Upper lobe of right lung (tissue), 1 donor: ENCODE measurements around the gene ZDHHC3. TPM values are rescaled to one million over a fixed set of nuclear protein-coding genes. Genes with fewer than 3 reads are reported as not detected.

Source experiments
- ATAC-seq: fragments of 200-7000 bp; cut with Tn5 transposase; one replicate; pipeline ENCODE4 v1.9.1; 2020; ENCODE audit warnings: mild to moderate bottlenecking, moderate library complexity
- DNase-seq: peaks from one replicate; pipeline ENCODE4 v3.0.0-alpha.2; 2020
- H3K27ac ChIP-seq: fragments of 200-600 bp; one replicate; pipeline ENCODE4 v1.8.0; 2022
- H3K27me3 ChIP-seq: fragments of 200-600 bp; one replicate; pipeline ENCODE4 v1.8.0; 2022; ENCODE audit warnings: mild to moderate bottlenecking
- H3K36me3 ChIP-seq: fragments of 200-600 bp; one replicate; pipeline ENCODE4 v1.8.0; 2022
- H3K4me1 ChIP-seq: fragments of 200-600 bp; one replicate; pipeline ENCODE4 v1.8.0; 2022
- H3K4me3 ChIP-seq: fragments of 200-600 bp; one replicate; pipeline ENCODE4 v1.8.0; 2022; ENCODE audit warnings: mild to moderate bottlenecking
- H3K9me3 ChIP-seq: fragments of 200-600 bp; one replicate; pipeline ENCODE4 v1.8.0; 2022
- intact Hi-C: fragments of 100-400 bp; cut with DNase I; formaldehyde crosslinking; loops from one replicate; pipeline ENCODE4 v1.11.0; 2022
- total RNA-seq: library from RNA; stranded (reverse); fragmentation: NEBNext Ultra II Directional; extraction: Animal tissue kit (Norgen Biotek cat#: 25700); gene quantifications from one replicate; pipeline ENCODE4 v1.2.1, GENCODE V29; 2021
- TF ChIP-seq, protein P1 (sequence below): fragments of 200-600 bp; IDR thresholded peaks from one replicate; pipeline ENCODE4 v1.8.0; 2022; ENCODE audit warnings: antibody characterized with exemption
- donor health status: DM: no; HTN: yes; CAD: no; lungs with severe emphysema.

ZDHHC3 gene
- total RNA-seq, 1 donor from 2014 or later: 125 TPM

DNA sequence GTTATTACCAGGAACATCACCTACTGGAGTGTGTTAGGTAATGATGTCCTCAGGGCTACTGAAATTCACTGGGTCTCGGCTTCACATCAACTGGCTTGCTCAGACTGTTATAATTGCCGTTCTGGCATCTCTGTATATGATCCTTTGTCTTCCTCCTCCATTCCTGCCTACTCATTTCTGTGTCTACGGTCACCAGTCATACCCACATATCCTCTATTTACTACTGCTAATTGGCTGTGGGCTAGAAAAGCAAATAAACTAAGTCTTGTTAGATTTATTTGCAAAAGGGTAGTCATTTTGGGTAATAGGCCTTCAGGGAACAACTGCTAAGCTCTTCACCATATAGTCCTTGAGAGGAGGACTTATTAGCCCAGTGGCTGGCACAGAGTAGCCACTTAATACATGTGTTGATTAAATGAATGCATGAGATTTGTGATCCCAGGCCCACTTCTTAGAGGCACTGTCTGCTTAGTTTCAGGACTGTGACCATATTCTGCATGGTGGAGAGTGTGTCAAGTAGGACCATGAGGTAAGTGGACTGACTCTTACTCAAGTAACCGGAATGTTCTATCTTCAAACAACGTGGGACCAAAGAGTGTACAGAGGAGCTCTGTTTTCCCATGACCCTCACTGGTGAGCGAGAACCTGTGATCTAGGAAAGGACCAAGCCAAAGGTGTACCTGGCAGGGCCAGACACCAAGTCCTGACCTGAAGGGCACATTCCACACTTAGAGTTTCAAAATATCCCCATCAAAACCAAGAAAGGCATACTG, 13.2 kb downstream of the ZDHHC3 start:
- TF ChIP-seq, protein P1, sequence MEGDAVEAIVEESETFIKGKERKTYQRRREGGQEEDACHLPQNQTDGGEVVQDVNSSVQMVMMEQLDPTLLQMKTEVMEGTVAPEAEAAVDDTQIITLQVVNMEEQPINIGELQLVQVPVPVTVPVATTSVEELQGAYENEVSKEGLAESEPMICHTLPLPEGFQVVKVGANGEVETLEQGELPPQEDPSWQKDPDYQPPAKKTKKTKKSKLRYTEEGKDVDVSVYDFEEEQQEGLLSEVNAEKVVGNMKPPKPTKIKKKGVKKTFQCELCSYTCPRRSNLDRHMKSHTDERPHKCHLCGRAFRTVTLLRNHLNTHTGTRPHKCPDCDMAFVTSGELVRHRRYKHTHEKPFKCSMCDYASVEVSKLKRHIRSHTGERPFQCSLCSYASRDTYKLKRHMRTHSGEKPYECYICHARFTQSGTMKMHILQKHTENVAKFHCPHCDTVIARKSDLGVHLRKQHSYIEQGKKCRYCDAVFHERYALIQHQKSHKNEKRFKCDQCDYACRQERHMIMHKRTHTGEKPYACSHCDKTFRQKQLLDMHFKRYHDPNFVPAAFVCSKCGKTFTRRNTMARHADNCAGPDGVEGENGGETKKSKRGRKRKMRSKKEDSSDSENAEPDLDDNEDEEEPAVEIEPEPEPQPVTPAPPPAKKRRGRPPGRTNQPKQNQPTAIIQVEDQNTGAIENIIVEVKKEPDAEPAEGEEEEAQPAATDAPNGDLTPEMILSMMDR: no peak
- no peak overlapping the region for H3K4me3 ChIP-seq
- peaks cover 52% of the 10 kb centered on the region for H3K4me1 ChIP-seq
- no peaks in the 10 kb centered on the region for H3K27me3 ChIP-seq
- DNase-seq (no peak), ATAC-seq (peak; percentile 77)
- peaks cover 15% of the 10 kb centered on the region for H3K36me3 ChIP-seq
- no peaks in the 10 kb centered on the region for H3K9me3 ChIP-seq
- intact Hi-C loops: no loop called here
- H3K27ac ChIP-seq: no peak overlapping the region

DNA sequence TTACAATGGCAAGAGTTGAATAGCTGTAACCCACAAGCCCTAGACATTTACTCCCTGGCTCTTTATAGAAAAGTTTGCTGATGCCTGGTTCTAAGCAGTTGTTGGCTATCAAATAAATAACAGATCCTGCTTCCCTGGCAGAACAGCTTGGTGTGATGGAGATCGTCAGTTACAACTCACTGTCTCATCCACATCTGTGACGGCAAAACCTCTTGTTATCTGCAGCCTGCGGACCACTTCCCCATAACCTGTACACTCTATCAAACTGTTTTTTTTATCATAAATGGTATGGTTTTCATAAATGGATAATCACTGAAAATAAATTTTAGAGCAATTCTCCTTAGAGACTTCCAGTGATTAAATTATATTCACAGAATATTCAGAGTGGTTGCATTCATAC, 14.1 kb downstream of the ZDHHC3 start:
- ATAC-seq (no peak), DNase-seq (no peak)
- H3K27me3 ChIP-seq: no peaks in the 10 kb centered on the region
- no peak overlapping the region for H3K27ac ChIP-seq
- TF ChIP-seq, protein P1: no peak
- H3K36me3 ChIP-seq: peaks cover 22% of the 10 kb centered on the region
- intact Hi-C loops: no loop called here
- no peak overlapping the region for H3K4me3 ChIP-seq
- no peaks in the 10 kb centered on the region for H3K9me3 ChIP-seq
- H3K4me1 ChIP-seq: peaks cover 51% of the 10 kb centered on the region

DNA sequence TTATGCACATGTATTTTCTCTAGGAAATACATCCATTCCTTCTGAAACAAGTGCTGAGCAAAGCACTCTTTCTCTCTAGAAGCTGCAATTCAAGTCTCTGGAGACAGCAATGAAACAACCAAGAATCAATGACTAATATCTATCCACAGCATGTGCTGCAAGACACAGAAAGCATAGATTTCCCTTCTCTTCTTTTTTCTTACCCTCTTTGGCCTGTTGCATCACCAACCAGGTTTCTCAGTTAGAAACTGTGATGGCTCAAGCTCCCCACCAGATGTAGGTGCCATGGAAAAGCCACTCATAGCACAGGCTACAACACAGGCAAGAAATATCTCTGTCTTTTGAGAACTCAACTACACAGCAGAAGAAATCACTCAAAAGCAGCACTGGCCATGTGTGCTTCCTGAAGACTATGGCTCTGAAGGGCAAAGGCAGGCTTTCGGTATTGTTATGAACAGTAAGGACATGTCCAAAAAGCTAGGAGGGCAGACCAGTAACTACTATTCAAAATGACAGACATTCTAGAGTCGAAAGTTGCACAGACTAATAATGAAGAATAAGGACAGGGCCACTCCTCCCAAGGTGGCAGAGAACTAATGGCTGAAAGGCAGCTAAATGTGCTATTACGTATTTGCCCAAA, 15.5 kb downstream of the ZDHHC3 start:
- TF ChIP-seq, protein P1: no peak
- no peak for DNase-seq
- H3K36me3 ChIP-seq: peaks cover 22% of the 10 kb centered on the region
- H3K4me1 ChIP-seq: peaks cover 52% of the 10 kb centered on the region
- intact Hi-C loops: no loop called here
- H3K9me3 ChIP-seq: no peaks in the 10 kb centered on the region
- H3K27me3 ChIP-seq: no peaks in the 10 kb centered on the region
- ATAC-seq: no peak
- no peak overlapping the region for H3K4me3 ChIP-seq
- H3K27ac ChIP-seq: no peak overlapping the region

DNA sequence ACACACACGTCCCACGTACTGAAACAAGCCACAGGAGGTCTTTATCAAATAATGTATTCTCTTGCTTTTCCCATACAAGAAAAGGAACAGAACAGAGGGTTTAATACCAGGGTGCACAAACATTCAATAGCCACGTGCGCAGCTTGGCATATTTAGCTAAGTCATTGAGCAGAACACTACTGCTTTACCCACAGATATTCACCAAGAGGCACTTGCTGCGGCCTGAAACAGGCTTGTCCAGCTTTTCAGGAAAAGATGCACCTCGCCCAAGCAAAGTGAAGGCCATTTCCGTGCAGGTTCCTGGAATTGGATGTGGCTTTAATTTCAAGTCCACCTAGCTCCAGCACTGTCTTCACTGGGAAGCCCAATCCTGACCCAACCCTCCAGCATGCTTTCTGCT, 17.6 kb downstream of the ZDHHC3 start:
- intact Hi-C loops: no loop called here

DNA sequence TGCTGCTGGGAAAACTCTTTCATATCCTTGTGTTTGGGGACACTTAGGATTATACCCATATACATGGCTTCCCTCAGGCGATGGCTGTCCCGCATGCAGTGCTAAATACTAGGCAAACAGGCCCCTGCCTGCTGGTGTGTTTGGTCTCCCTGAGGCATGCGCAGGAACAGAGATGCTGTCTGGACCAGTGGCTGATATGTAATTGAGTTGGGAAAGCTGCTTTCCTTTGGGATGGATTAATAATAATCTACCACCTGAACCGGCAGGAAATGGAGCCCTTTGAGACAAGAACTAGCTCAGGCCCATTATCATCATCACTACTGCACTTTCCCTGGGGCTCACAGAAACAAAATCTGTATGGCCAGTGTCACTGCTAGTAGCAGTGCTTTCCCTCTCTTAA, 18.0 kb downstream of the ZDHHC3 start:
- H3K4me3 ChIP-seq: no peak overlapping the region
- DNase-seq (no peak), ATAC-seq (no peak)
- no peaks in the 10 kb centered on the region for H3K9me3 ChIP-seq
- TF ChIP-seq, protein P1: no peak
- H3K27me3 ChIP-seq: no peaks in the 10 kb centered on the region
- H3K27ac ChIP-seq: no peak overlapping the region
- intact Hi-C loops: no loop called here
- peaks cover 49% of the 10 kb centered on the region for H3K4me1 ChIP-seq
- peaks cover 28% of the 10 kb centered on the region for H3K36me3 ChIP-seq

More for the DNA sequence above, 17.6 kb downstream of the ZDHHC3 start:
- DNase-seq: no peak
- no peaks in the 10 kb centered on the region for H3K27me3 ChIP-seq
- H3K4me3 ChIP-seq: no peak overlapping the region
- H3K27ac ChIP-seq: no peak overlapping the region
- TF ChIP-seq, protein P1: no peak
- ATAC-seq: peak; percentile 18
- peaks cover 53% of the 10 kb centered on the region for H3K4me1 ChIP-seq
- H3K9me3 ChIP-seq: no peaks in the 10 kb centered on the region
- H3K36me3 ChIP-seq: peaks cover 27% of the 10 kb centered on the region
